Fibroblast of mammary gland (primary cell): Measurements from ENCODE around the gene IRF4.
"Not testable (repeated sequence)": the region's sequence is repeated elsewhere in the genome, so short reads cannot be mapped to it uniquely, and the experiment has no call there.

Experiments used
- DNase-seq: peaks from one replicate; pipeline ENCODE4 v3.0.0-alpha.2; 2010; ENCODE audit warnings: low read depth
- H3K4me3 ChIP-seq: 2 replicates; pipeline ENCODE4 v1.5.1; 2011; ENCODE audit warnings: low read depth, mild to moderate bottlenecking, low read length, moderate library complexity; ENCODE audit not compliant: control insufficient read depth
- TF ChIP-seq, protein P1 (sequence below): conservative IDR thresholded peaks from 2 replicates; pipeline ENCODE4 v1.5.1; 2011; ENCODE audit warnings: low read depth, low read length, inconsistent platforms; ENCODE audit not compliant: control insufficient read depth, insufficient read depth

IRF4 gene

DNA sequence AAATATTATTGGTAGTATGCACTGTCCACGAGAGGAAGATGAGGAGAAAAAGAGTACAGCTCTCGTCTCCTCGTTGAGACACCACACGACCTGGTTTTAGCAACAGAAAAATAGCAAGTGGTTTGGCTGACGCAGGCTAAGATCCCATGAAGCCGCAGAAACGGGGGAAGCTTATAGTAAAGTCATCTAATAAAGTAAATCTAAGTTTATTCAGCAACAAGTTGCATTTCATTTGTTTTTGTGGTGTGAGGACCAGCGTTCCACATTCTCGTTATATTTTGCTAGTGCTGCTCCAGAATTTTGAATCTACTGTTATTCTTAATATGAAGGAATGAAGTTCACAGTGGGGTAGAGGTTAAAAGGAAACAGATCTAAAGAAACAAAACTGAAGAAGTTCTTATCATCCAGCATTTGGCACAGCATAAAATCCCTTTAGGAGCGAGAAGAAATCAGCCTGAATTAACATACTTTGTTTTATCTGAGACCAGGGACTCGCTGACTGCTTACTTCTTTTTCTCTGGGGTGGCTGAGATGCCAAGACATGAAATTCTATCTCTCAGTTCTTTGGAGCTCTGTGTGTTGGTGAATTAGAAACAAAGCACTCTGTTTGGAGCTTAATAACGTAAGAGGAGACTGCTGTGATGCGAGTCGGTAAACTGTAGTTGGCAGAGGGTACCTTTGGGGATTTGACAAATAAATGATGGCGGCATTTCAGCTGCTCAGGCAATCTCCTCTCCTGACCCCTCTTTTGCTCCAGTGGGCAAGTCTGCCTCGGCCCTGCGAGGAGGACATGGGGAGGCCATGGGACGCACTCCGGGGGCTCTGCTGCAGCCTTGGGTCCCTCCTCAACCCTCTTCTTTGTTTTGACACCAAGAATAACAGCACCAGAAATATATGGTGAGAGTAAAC lies 24.9 kb upstream of the IRF4 start:
- peak; percentile 12 for DNase-seq
- TF ChIP-seq, protein P1, sequence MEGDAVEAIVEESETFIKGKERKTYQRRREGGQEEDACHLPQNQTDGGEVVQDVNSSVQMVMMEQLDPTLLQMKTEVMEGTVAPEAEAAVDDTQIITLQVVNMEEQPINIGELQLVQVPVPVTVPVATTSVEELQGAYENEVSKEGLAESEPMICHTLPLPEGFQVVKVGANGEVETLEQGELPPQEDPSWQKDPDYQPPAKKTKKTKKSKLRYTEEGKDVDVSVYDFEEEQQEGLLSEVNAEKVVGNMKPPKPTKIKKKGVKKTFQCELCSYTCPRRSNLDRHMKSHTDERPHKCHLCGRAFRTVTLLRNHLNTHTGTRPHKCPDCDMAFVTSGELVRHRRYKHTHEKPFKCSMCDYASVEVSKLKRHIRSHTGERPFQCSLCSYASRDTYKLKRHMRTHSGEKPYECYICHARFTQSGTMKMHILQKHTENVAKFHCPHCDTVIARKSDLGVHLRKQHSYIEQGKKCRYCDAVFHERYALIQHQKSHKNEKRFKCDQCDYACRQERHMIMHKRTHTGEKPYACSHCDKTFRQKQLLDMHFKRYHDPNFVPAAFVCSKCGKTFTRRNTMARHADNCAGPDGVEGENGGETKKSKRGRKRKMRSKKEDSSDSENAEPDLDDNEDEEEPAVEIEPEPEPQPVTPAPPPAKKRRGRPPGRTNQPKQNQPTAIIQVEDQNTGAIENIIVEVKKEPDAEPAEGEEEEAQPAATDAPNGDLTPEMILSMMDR, result no peak
- no peak overlapping the region for H3K4me3 ChIP-seq

DNA sequence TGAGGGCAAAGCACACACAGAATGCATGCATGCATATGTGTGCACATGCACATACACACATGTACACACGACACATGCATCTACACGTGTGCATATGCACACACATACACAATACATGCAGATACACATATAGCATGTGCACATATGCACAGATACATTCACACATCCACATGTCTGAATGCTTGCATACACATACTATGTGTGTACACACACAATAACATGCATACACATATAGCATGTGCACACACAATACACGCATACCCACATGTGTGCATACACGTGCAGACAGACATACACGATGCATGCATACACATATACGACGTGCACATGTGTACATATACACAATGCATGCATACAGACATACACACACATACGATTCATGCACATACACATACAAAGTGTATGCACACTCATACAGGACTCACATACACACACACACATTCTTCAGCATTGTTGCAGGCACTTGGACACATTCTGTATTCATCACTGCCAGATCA lies 24.2 kb upstream of the IRF4 start:
- no peak overlapping the region for H3K4me3 ChIP-seq
- TF ChIP-seq, protein P1, result no peak
- no peak for DNase-seq

DNA sequence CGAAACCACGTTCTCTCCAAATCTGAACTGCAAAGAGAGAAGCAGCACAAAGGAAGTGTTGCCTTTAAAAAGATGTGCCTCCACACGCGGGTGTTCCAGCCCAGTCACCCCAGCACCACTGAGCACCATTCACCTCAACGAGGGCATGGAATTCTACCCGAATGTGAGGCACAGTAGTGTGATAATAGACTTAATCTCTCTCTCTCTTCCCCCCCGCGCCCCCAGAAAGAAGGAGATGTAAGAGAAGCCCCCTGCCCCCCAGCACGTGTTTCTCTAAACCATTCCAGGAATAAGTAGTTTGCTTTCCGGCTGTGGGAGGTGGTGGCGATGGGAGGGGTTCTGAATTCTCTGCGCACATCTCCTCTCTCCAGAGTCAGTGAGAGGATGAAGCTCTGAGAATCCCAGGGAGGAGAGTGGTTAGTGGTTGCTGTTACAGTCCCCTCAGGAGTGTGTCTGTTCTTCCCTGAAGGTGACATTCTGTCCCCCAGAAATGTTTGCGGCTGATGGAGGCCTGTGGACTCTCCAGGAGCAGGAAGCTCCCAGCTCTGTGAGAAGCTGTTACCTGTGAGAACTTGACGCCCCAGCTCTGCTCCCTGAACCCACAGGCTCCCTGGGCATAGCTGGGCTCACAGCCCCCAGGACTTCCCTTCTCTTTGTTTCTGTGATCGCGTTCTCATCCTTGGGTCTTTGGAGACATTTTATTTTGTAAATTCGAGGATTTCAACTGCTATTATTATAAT lies 23.5 kb upstream of the IRF4 start:
- DNase-seq, result no peak
- no peak overlapping the region for H3K4me3 ChIP-seq
- TF ChIP-seq, protein P1, result no peak

DNA sequence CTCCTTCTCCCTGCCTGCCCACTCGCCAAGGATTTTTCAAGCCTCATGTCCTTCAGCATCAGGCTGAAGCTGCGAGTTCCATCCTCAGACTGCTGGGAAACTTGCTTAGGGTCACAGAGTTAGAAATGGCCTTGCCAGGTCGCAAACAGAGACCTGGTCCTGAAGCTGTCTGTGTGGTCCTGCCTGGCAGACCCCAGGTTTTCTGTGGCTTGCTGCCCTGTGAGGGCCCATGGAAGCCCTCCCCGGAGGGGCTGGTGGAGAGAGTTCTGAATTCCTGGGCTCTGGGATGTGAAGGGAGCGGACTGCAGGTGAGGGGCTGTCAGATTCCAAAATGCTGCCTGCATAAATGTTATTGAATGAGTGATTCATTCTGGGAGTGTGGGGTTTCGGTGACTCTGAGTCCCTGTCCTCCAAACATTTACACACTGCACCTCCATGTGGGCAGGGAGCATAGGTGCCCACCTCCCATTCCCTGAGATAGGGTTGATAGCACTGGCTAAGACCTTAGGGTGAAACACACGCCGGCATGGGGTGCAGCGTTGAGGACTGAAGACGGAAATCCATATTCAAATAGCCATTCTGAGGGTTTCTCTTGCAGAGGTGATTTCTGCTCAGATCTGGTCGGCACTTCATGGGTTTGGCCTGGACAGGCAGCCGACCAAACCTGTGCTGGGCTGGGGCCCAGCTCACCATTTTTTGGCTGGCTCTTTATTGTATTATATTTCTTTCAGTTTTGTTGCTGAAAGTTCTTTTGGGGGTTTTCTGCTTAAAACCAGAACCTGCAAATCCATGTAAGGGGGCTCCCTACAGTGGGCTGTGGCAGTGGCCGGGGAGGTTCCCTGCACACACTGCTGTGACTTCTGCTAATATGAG lies 21.8 kb upstream of the IRF4 start:
- H3K4me3 ChIP-seq, result no peak overlapping the region
- no peak for DNase-seq
- TF ChIP-seq, protein P1, result no peak

DNA sequence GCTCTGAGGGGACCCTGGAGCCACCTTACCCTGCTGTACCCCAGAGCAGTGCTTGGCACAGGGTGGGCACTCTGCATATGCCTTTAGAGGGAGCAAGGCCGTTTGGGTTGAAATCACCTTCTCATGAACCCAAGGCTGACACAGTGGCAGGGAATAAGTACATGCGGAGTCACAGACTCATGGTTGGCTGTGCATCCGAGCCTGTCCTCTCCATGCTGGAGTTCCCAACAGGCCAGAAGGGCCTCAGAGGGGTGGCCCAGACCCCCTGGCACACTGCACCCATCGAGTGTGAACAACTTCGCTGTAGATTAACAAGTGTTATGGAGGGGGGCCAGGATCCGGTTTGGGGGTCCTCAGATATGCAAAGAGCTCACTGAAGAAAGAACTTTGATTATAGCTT lies 21.0 kb upstream of the IRF4 start:
- H3K4me3 ChIP-seq, result no peak overlapping the region
- DNase-seq, result no peak

DNA sequence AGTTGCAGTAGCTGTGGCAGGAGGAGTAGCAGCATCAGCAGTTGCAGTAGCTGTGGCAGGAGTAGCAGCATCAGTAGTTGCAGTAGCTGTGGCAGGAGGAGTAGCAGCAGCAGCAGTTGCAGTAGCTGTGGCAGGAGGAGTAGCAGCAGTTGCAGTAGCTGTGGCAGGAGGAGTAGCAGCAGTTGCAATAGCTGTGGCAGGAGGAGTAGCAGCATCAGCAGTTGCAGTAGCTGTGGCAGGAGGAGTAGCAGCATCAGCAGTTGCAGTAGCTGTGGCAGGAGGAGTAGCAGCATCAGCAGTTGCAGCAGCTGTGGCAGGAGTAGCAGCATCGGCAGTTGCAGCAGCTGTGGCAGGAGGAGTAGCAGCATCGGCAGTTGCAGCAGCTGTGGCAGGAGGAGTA lies 19.7 kb upstream of the IRF4 start:
- DNase-seq, H3K4me3 ChIP-seq: not testable (repeated sequence)

More for the DNA sequence above, 21.0 kb upstream of the IRF4 start:
- TF ChIP-seq, protein P1, result no peak
